SU-DHL-6 (cell line): ENCODE results near the gene SIGLEC6.

Experiments
- CTCF ChIP-seq: fragments of 200-600 bp; sonication (generic); IDR thresholded peaks from one replicate; pipeline ENCODE4 v1.5.1; 2017; ENCODE audit warnings: antibody characterized with exemption, mild to moderate bottlenecking, low read length, moderate library complexity; ENCODE audit not compliant: insufficient read depth, poor library complexity, severe bottlenecking
- EZH2phosphoT487 ChIP-seq: fragments of 200-600 bp; sonication (generic), shearing (Covaris generic); conservative IDR thresholded peaks from 2 replicates; pipeline ENCODE4 v1.6.1; 2018; ENCODE audit warnings: mild to moderate bottlenecking, antibody characterized with exemption, low read length, moderate library complexity, mixed read lengths

- TF ChIP-seq CTCF, result no peak
- no peak for TF ChIP-seq EZH2phosphoT487
Observed at GRCh38 chr19:51571599-51571998, 40.1 kb upstream of the SIGLEC6 start.
